Right cardiac atrium (tissue), 5 donors: Measurements from ENCODE around the gene PSMC1. TPM values are rescaled to one million over a fixed set of nuclear protein-coding genes. Genes with fewer than 3 reads are reported as not detected.

ENCODE experiments used
- ATAC-seq, 2 donors: fragments of 200-7000 bp; cut with Tn5 transposase; one replicate each; pipeline versions ENCODE4 v1.8.0 to v1.9.1; 2020; ENCODE audit warnings: moderate library complexity in 2 of 2, mild to moderate bottlenecking in 1 of 2
- DNase-seq, 3 donors: peaks; one replicate each; pipeline ENCODE4 v3.0.0-alpha.2; 2020
- H3K27ac ChIP-seq: one replicate; pipeline ENCODE4 v1.5.1; 2013; ENCODE audit warnings: mild to moderate bottlenecking, low read length, control low read depth, moderate library complexity
- H3K27me3 ChIP-seq: one replicate; pipeline ENCODE4 v1.6.1; 2013; ENCODE audit not compliant: control insufficient read depth, insufficient read depth
- H3K4me1 ChIP-seq: one replicate; pipeline ENCODE4 v1.6.1; 2013; ENCODE audit warnings: low read length; ENCODE audit not compliant: control insufficient read depth, insufficient read depth
- H3K4me3 ChIP-seq: one replicate; pipeline ENCODE4 v1.5.1; 2013; ENCODE audit warnings: low read length, control low read depth
- H3K9me3 ChIP-seq: one replicate; pipeline ENCODE4 v1.6.1; 2013; ENCODE audit warnings: low read length; ENCODE audit not compliant: control insufficient read depth
- WGBS: extraction: QIAGEN DNeasy Blood & Tissue Kit; methylation state at CpG from one replicate; pipeline ENCODE4 v1.1.7; 2013; 5-methylcytosine and 5-hydroxymethylcytosine counted together
- intact Hi-C, 4 donors: fragments of 100-400 bp; cut with DNase I; formaldehyde crosslinking; loops; one replicate each; pipeline versions ENCODE4 v1.11.0 to v1.14.0; 2022 to 2023
- polyA plus RNA-seq: library from polyadenylated mRNA; stranded (reverse); fragments of 200-250 nt; gene quantifications from one replicate; pipeline ENCODE4 v1.2.3, GENCODE V29; 2013
- total RNA-seq, 4 donors: library from RNA; stranded (reverse); fragmentation: NEBNext Ultra II Directional; extraction: Animal tissue kit (Norgen Biotek cat#: 25700); gene quantifications; one replicate each; pipeline ENCODE4 v1.2.1, GENCODE V29; 2021
- donor health status: healthy with polysubstance abuse.
- donor health status: DM: no; HTN: yes; CAD: no.
- donor health status: DM: no; HTN: no; CAD: no.
- donor health status: DM: no; HTN: yes; CAD: no; lungs with severe emphysema.
- donor health status: DM: yes; HTN: yes; CAD: no.

PSMC1 gene
- total and polyA plus RNA-seq, 5 donors: 89.9 to 201 (median 120) TPM

DNA sequence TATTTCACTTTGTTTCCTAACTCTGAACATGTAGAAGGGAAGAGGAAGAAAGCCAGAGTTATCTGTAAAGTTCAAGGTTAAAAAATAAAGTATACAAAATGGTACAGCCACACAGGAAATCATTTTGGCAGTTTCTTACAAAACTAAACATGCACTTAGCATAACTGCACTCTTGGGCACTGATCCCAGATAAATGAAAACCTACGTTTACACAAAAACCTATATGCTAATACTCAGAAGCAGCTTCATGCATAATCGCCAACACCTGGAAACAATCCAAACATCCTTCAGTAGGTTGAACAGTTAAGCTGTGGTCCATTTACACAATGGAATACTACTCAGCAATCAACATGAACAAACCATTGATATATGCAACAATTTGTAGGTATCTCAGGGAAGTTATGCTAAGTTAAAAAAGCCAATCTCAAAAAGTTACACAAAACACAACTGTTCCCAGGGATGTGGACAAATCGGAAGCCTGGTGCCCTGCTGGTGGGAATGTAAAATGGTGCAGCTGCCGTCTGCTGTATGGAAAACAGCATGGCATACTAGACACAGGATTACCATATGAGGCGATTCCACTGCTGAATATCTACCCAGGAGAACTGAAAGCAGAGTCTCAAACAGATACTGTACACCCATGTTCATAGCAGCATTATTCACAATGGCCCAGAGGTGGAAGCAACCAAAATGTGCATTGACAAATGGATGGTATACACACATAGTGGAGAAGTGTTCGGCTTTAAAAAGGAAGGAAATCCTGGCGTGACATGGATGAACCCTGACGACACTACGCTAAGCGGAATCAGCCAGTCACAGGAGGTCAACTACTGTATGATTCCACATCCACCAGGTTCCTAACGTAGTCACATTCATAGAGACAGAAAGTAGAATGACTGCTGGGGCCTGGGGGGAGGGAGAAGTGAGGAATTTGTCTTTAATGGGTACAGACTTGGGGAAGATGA lies 37.7 kb downstream of the PSMC1 start:
- Histone ChIP-seq H3K4me1 (no peaks in the 10 kb centered on the region), H3K4me3 (no peak overlapping the region), H3K9me3 (no peaks in the 10 kb centered on the region), H3K27me3 (no peaks in the 10 kb centered on the region), H3K27ac (no peak overlapping the region)
- WGBS: 90% methylated on average over 11 of the region's 11 CpGs
- intact Hi-C loops: no loop called here
- DNase-seq (no peak), ATAC-seq (no peak)

DNA sequence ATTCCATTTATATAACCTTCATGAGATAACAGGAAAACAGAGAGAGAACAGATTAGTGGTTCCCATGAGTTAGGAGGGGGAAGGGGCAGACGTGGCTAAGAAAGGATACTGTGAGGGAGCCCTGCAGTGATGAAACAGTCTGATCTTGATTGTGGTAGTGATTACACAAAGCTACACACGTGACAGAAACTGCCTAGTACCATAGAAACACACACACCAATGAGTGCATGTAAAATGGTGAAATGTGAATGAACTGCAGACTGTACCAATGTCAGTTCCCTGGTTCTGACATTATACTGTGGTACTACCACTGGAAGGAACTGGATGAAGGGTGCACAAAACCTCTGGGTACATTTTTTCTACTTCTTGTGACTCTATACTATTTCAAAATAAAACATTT lies 38.5 kb downstream of the PSMC1 start:
- Histone ChIP-seq H3K27ac (no peak overlapping the region), H3K4me3 (no peak overlapping the region), H3K4me1 (no peaks in the 10 kb centered on the region), H3K27me3 (no peaks in the 10 kb centered on the region), H3K9me3 (no peaks in the 10 kb centered on the region)
- intact Hi-C loops: no loop called here
- 57% methylated on average over 2 of the region's 2 CpGs for WGBS
- DNase-seq: no peak
- no peak for ATAC-seq

- ATAC-seq (no peak), DNase-seq (no peak)
- intact Hi-C loops: no loop called here
- Histone ChIP-seq H3K4me3 (no peak overlapping the region), H3K27me3 (no peaks in the 10 kb centered on the region), H3K4me1 (no peaks in the 10 kb centered on the region), H3K27ac (no peak overlapping the region), H3K9me3 (no peaks in the 10 kb centered on the region)
- 77% methylated on average over 5 of the region's 5 CpGs for WGBS
These were observed 39.6 kb downstream of the PSMC1 start for GRCh38 chr14:90295870-90296516.

GRCh38 chr14:90296641-90297040 lies 40.3 kb downstream of the PSMC1 start:
- DNase-seq: no peak
- Histone ChIP-seq H3K9me3 (no peaks in the 10 kb centered on the region), H3K4me3 (no peak overlapping the region), H3K27ac (no peak overlapping the region), H3K27me3 (no peaks in the 10 kb centered on the region), H3K4me1 (no peaks in the 10 kb centered on the region)
- WGBS: 91% methylated on average over 7 of the region's 7 CpGs
- no peak for ATAC-seq
- intact Hi-C loops: no loop called here

DNA sequence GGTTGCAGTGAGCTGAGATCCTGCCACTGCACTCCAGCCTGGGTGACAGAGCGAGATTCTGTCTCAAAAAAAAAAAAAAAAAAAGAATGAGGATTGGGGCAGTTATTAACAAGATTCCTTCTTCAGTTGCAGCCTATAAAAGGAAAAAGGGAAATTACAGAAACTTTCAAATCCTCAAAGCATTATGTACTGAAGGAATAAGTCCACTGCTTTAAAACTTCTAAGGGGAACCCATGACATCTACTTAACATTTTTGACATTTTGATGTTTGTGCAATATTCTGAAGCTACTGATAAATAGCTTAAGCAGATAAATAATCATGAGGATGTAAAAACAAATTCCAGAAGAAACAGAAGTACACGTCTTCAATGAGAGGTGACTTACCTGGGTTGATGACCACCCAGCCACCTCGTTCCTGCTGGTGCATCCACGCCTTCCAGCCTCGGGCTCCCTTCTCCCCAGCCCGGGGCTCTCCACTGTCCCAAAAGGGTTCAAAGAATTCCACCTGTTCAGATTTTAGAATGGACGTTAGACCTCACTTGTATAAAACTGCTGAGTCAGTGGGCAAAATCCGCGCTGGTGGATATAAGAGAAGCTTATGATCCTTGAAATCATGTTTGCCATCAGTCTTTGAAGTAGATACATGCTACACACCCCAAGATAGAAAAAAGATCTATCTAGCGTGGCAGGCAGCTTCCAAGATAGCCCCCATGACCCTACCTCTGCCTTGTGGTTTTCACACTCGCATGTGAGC lies 41.7 kb downstream of the PSMC1 start:
- H3K27ac ChIP-seq: no peak overlapping the region
- intact Hi-C loops: no loop called here
- no peak overlapping the region for H3K4me3 ChIP-seq
- no peaks in the 10 kb centered on the region for H3K27me3 ChIP-seq
- ATAC-seq (no peak), DNase-seq (no peak)
- WGBS: 91% methylated on average over 11 of the region's 11 CpGs
- peaks cover 5% of the 10 kb centered on the region for H3K4me1 ChIP-seq
- no peaks in the 10 kb centered on the region for H3K9me3 ChIP-seq

DNA sequence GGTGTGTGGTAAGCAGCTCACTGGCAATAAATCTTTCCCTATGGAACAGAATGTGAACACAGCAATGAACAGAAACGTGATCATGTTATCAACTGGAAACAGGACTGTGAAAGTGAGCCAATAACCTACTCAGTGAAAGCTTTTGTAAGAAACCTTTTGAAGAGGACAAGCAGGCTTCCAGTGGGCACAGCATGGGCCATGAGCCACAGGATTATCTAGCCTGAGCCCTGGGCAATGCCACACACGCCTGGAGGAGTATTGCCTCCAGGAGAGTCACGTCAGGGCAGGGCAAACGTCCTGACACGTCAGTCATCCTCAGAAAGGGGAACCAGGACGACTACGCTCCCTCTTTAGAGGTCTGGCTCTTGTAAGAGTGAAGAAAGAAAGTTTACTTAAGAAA lies 43.1 kb downstream of the PSMC1 start:
- peak in 1 of 3 donors; percentile 61 for DNase-seq
- Histone ChIP-seq H3K9me3 (no peaks in the 10 kb centered on the region), H3K4me1 (peaks cover 5% of the 10 kb centered on the region), H3K27me3 (no peaks in the 10 kb centered on the region), H3K4me3 (no peak overlapping the region), H3K27ac (no peak overlapping the region)
- ATAC-seq: peak in 1 of 2 donors; percentile 46
- intact Hi-C loops: no loop called here
- WGBS: 63% methylated on average over 7 of the region's 7 CpGs

- WGBS: 87% methylated on average over 2 of the region's 2 CpGs
- DNase-seq (no peak), ATAC-seq (no peak)
- Histone ChIP-seq H3K9me3 (no peaks in the 10 kb centered on the region), H3K4me3 (no peak overlapping the region), H3K27ac (no peak overlapping the region), H3K27me3 (no peaks in the 10 kb centered on the region), H3K4me1 (peaks cover 5% of the 10 kb centered on the region)
- intact Hi-C loops: loop anchor here in 2 of 4 donors (5.0 kb wide), 2 partner anchors 82 to 397 kb away; no protein-coding TSS in a partner anchor
These were observed 44.3 kb downstream of the PSMC1 start for GRCh38 chr14:90300611-90301047.

DNA sequence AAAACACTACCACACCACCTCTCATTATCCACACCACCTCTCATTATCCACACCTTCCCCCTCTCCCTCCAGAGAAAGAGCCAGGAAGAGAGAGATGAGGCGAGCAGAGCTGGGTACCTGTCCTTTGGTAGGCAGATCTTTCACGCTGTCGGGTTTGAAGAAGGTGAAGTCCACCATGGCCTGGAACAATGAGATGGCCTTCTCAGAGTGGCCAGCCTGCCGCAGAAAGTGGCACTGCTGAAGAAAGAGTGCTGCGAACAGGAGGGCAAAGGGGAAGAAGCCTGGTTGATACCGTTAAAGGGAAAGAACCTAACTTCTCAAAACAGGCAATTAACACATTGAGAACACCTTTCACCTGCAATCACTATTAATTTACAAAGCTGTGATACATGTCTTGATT lies 44.8 kb downstream of the PSMC1 start:
- intact Hi-C loops: loop anchor here in 2 of 4 donors (5.0 kb wide), 2 partner anchors 81 to 396 kb away; no protein-coding TSS in a partner anchor
- peak overlapping the region; percentile 2 for H3K27ac ChIP-seq
- WGBS: 78% methylated on average over 6 of the region's 6 CpGs
- DNase-seq (no peak), ATAC-seq (no peak)
- H3K4me3 ChIP-seq: no peak overlapping the region
- H3K27me3 ChIP-seq: no peaks in the 10 kb centered on the region
- H3K4me1 ChIP-seq: peaks cover 5% of the 10 kb centered on the region
- no peaks in the 10 kb centered on the region for H3K9me3 ChIP-seq

DNA sequence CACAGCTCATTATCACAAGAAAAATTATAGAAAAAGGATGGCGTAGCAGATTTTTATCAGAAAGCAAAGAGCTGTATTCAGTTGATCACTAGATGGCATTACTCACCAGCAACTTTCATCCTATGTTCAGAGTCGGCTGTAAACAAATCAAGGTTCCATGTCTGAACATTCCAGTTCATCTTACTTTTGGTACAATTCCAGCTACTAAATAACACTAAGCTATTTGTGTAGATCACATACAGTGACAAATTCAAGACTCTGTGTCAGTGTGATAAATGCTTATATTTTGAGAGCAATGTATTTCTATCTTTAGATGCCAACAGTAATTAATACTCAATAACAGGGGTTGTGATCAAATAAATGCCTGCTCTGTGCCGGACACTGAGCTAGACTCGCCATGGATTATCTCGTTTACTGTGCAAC lies 45.3 kb downstream of the PSMC1 start:
- Histone ChIP-seq H3K27me3 (no peaks in the 10 kb centered on the region), H3K27ac (peak overlapping the region; percentile 30), H3K4me3 (no peak overlapping the region), H3K9me3 (no peaks in the 10 kb centered on the region), H3K4me1 (peaks cover 5% of the 10 kb centered on the region)
- intact Hi-C loops: loop anchor here in 2 of 4 donors (5.0 kb wide), 2 partner anchors 81 to 396 kb away; no protein-coding TSS in a partner anchor
- ATAC-seq (peak; percentile 73), DNase-seq (no peak)
- 51% methylated on average over 5 of the region's 5 CpGs for WGBS

GRCh38 chr14:90302529-90303303 lies 46.4 kb downstream of the PSMC1 start:
- Histone ChIP-seq H3K27me3 (no peaks in the 10 kb centered on the region), H3K4me1 (peaks cover 5% of the 10 kb centered on the region), H3K27ac (no peak overlapping the region), H3K4me3 (no peak overlapping the region), H3K9me3 (no peaks in the 10 kb centered on the region)
- DNase-seq (no peak), ATAC-seq (peak; percentile 48 to 52)
- intact Hi-C loops: loop anchor here in 2 of 4 donors (5.0 kb wide), 2 partner anchors 80 to 395 kb away; no protein-coding TSS in a partner anchor
- 61% methylated on average over 10 of the region's 10 CpGs for WGBS
